K562 (cell line): Measurements from ENCODE around the gene CLSTN2.

Source experiments
- DNMT1 ChIP-seq: fragments of 450-650 bp; IDR thresholded peaks from 2 replicates; pipeline ENCODE4 v1.6.1; 2016; ENCODE audit warnings: antibody characterized with exemption, mild to moderate bottlenecking
- HDAC2 ChIP-seq: fragments of 450-650 bp; IDR thresholded peaks from 2 replicates; pipeline ENCODE4 v1.6.1; 2016; ENCODE audit warnings: mild to moderate bottlenecking
- MEF2A ChIP-seq: IDR thresholded peaks from 2 replicates; pipeline ENCODE4 v1.6.1; 2011; ENCODE audit warnings: low read depth, mild to moderate bottlenecking, low read length, moderate library complexity; ENCODE audit not compliant: control insufficient read depth
- MTA3 ChIP-seq: fragments of 450-650 bp; formaldehyde crosslinking; IDR thresholded peaks from 2 replicates; pipeline ENCODE4 v1.6.1; 2017; ENCODE audit warnings: mild to moderate bottlenecking, borderline replicate concordance
- MYC ChIP-seq, 2 experiments: fragments of 250-450 bp in 1 of 2; sonication (Bioruptor Pico) in 1 of 2; IDR thresholded peaks; 2 replicates each; pipeline versions ENCODE4 v1.5.1 to v1.6.1; 2012 to 2021; ENCODE audit warnings: low read depth in 2 of 2, borderline replicate concordance in 1 of 2, improper control_type of control experiment in 1 of 2, low read length in 1 of 2, mild to moderate bottlenecking in 1 of 2, moderate library complexity in 1 of 2
- PRPF4 ChIP-seq: fragments of 200-400 bp; formaldehyde crosslinking; IDR thresholded peaks from one replicate; pipeline ENCODE4 v1.6.1; 2017; ENCODE audit warnings: low read length, low read depth, mild to moderate bottlenecking; ENCODE audit not compliant: insufficient read depth, poor library complexity, severe bottlenecking
- SIN3A ChIP-seq, 2 experiments: fragments of 150-350 bp in 1 of 2; IDR thresholded peaks; 2 replicates each; pipeline ENCODE4 v1.6.1; 2011 to 2016; ENCODE audit warnings: borderline replicate concordance in 2 of 2, low read depth in 2 of 2, low read length in 2 of 2, mild to moderate bottlenecking in 2 of 2, moderate library complexity in 2 of 2; ENCODE audit not compliant: control insufficient read depth in 1 of 2
- SMC3 ChIP-seq: conservative IDR thresholded peaks from 2 replicates; pipeline ENCODE4 v1.6.1; 2011; ENCODE audit warnings: low read depth, low read length, improper control_type of control experiment; ENCODE audit not compliant: insufficient read depth
- ZNF561 ChIP-seq: fragments of 450-650 bp; formaldehyde crosslinking; conservative IDR thresholded peaks from 2 replicates; pipeline ENCODE4 v1.4.0; 2020; ENCODE audit warnings: mild to moderate bottlenecking, moderate library complexity
- ZNF57 ChIP-seq: fragments of 450-650 bp; formaldehyde crosslinking; IDR thresholded peaks from 2 replicates; pipeline ENCODE4 v1.4.0; 2020; ENCODE audit warnings: mild to moderate bottlenecking, moderate library complexity
- TF ChIP-seq, protein P1 (sequence below), 3 experiments: IDR thresholded peaks in 2 of 3; conservative IDR thresholded peaks in 1 of 3; 2 replicates each; pipeline ENCODE4 v1.5.1; 2011 to 2012; ENCODE audit warnings: low read length in 3 of 3, mild to moderate bottlenecking in 3 of 3, control low read depth in 2 of 3, improper control_type of control experiment in 1 of 3, inconsistent platforms in 1 of 3, low read depth in 1 of 3, mixed read lengths in 1 of 3, moderate library complexity in 1 of 3; ENCODE audit not compliant: insufficient read depth in 2 of 3

DNA sequence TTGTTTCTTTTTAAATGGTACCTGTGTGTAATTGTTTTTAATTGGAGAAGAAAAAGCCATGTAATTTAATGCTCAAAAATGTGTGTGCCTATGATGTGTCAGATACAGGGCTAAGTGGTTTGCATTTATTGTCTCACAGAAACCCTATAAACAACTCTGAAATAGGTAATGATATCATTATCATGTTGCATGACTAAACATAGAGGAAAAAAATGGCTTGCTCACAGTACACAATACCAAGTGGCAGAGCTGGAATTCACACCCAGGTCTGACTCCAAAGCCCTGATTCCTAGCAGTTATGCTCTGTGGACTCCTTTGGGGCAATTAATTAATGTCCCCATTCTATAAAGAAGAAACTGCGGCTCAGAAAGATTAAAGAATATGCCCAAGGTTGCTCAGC, 505.5 kb downstream of the CLSTN2 start:
- TF ChIP-seq DNMT1 (no peak), ZNF561 (CRISPR knock-in tag) (no peak), SIN3A (IDR thresholded peaks at IDR 0.05; ENCODE audit: borderline replicate concordance in 2 of 2, control insufficient read depth in 1 of 2, low read depth in 2 of 2, low read length in 2 of 2) (no peak), HDAC2 (no peak), PRPF4 (no peak), MEF2A (no peak), MYC (IDR thresholded peaks at IDR 0.05; ENCODE audit: low read depth, low read length) (no peak), MYC (CRISPR knock-in tag; IDR thresholded peaks at IDR 0.05; ENCODE audit: borderline replicate concordance, low read depth) (no peak), ZNF57 (no peak), MTA3 (no peak), SMC3 (no peak)
- TF ChIP-seq, protein P1, sequence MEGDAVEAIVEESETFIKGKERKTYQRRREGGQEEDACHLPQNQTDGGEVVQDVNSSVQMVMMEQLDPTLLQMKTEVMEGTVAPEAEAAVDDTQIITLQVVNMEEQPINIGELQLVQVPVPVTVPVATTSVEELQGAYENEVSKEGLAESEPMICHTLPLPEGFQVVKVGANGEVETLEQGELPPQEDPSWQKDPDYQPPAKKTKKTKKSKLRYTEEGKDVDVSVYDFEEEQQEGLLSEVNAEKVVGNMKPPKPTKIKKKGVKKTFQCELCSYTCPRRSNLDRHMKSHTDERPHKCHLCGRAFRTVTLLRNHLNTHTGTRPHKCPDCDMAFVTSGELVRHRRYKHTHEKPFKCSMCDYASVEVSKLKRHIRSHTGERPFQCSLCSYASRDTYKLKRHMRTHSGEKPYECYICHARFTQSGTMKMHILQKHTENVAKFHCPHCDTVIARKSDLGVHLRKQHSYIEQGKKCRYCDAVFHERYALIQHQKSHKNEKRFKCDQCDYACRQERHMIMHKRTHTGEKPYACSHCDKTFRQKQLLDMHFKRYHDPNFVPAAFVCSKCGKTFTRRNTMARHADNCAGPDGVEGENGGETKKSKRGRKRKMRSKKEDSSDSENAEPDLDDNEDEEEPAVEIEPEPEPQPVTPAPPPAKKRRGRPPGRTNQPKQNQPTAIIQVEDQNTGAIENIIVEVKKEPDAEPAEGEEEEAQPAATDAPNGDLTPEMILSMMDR (IDR thresholded peaks at IDR 0.05 in 2 of 3, conservative IDR thresholded peaks at IDR 0.05 in 1 of 3; ENCODE audit: insufficient read depth in 2 of 3, low read depth in 1 of 3, low read length in 3 of 3), result no peak
